MM.1S (cell line): ENCODE data around the gene NCOA3.

Source experiments
- DNase-seq: peaks from one replicate; pipeline ENCODE4 v3.0.0-alpha.2; 2015
- H2AFZ ChIP-seq: fragments of 300-600 bp; sonication (generic); 2 replicates; pipeline ENCODE4 v1.6.0; 2016; ENCODE audit warnings: antibody characterized with exemption, low read length
- H3F3A ChIP-seq: fragments of 300-600 bp; sonication (generic); 2 replicates; pipeline ENCODE4 v1.6.1; 2016; ENCODE audit warnings: mild to moderate bottlenecking, antibody characterized with exemption, low read length, moderate library complexity, mixed read lengths; ENCODE audit not compliant: insufficient read depth
- H3K27ac ChIP-seq: fragments of 300-600 bp; sonication (generic); 2 replicates; pipeline ENCODE4 v1.5.1; 2016; ENCODE audit warnings: mild to moderate bottlenecking, low read length
- H3K27me3 ChIP-seq: fragments of 300-600 bp; sonication (generic); replicated peaks from 2 replicates; pipeline ENCODE4 v1.6.0; 2016; ENCODE audit warnings: low read length; ENCODE audit not compliant: insufficient read depth
- H3K36me3 ChIP-seq: fragments of 300-600 bp; sonication (generic); replicated peaks from 2 replicates; pipeline ENCODE4 v1.6.1; 2016; ENCODE audit warnings: mild to moderate bottlenecking, low read length, mixed read lengths; ENCODE audit not compliant: insufficient read depth
- H3K4me1 ChIP-seq: fragments of 300-600 bp; sonication (generic); 2 replicates; pipeline ENCODE4 v1.6.1; 2016; ENCODE audit warnings: low read length, mixed read lengths
- H3K4me2 ChIP-seq: fragments of 300-600 bp; sonication (generic); 2 replicates; pipeline ENCODE4 v1.6.0; 2016; ENCODE audit warnings: low read depth, low read length
- H3K4me3 ChIP-seq: fragments of 300-600 bp; sonication (generic); 2 replicates; pipeline ENCODE4 v1.5.1; 2016; ENCODE audit warnings: low read length, mixed read lengths
- H3K79me2 ChIP-seq: fragments of 300-600 bp; sonication (generic); 2 replicates; pipeline ENCODE4 v1.6.1; 2016; ENCODE audit warnings: mixed run types, low read length, mixed read lengths
- H3K9ac ChIP-seq: fragments of 300-600 bp; sonication (generic); 2 replicates; pipeline ENCODE4 v1.6.1; 2016; ENCODE audit warnings: low read length, mixed read lengths
- H3K9me2 ChIP-seq: fragments of 300-600 bp; sonication (generic); replicated peaks from 2 replicates; pipeline ENCODE4 v1.6.1; 2016; ENCODE audit warnings: mild to moderate bottlenecking, low read length, mixed read lengths; ENCODE audit not compliant: insufficient read depth
- H3K9me3 ChIP-seq: fragments of 300-600 bp; sonication (generic); replicated peaks from 2 replicates; pipeline ENCODE4 v1.6.1; 2016; ENCODE audit warnings: mild to moderate bottlenecking, low read length, mixed read lengths; ENCODE audit not compliant: insufficient read depth
- H4K20me1 ChIP-seq: fragments of 300-600 bp; sonication (generic); 2 replicates; pipeline ENCODE4 v1.6.1; 2016; ENCODE audit warnings: mild to moderate bottlenecking, low read length, moderate library complexity, mixed read lengths; ENCODE audit not compliant: insufficient read depth
- EZH2 ChIP-seq: fragments of 300-600 bp; sonication (generic); optimal IDR thresholded peaks from 2 replicates; pipeline ENCODE3; 2017; ENCODE audit warnings: low read depth, mild to moderate bottlenecking, antibody characterized with exemption, low read length, mixed read lengths
- EZH2phosphoT487 ChIP-seq: fragments of 300-600 bp; sonication (generic); IDR thresholded peaks from 2 replicates; pipeline ENCODE4 v1.6.1; 2018; ENCODE audit warnings: antibody characterized with exemption, low read length
- TF ChIP-seq, protein P1 (sequence below): fragments of 300-600 bp; sonication (generic); IDR thresholded peaks from 2 replicates; pipeline ENCODE4 v1.5.1; 2016; ENCODE audit warnings: antibody characterized with exemption, low read length, mixed read lengths

Gene NCOA3

DNA sequence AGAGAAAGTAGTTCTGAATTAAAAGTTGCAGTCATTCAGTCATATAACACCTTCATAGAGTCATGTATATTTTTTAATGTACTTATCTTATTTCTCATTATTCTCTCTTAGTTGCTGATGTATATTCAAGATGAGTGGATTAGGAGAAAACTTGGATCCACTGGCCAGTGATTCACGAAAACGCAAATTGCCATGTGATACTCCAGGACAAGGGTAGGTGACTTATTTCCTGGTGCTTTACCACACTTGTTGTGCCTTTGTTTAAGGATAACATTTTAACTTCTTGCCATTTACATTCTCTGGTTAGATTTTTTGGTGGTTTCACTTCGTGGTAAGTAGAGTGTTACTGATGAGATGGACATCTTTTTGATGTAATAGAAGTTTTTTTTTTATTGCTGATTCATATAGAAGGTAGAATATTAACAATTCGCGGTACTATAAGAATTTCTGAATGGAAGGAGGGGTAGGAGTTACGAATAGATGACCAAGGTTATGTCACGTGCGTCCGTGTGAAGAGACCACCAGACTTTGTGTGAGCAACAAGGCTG is 120.5 kb downstream of the NCOA3 start:
- Histone ChIP-seq H3K27ac (no peak overlapping the region), H3K4me1 (no peaks in the 10 kb centered on the region), H3K9ac (no peak overlapping the region), H3K79me2 (peaks cover 64% of the 10 kb centered on the region), H3K36me3 (peaks cover 5% of the 10 kb centered on the region; the same call in 1 of the 2 replicates), H3K4me3 (no peak overlapping the region), H3K27me3 (no peaks in the 10 kb centered on the region), H4K20me1 (0 out of 2 replicates have a peak, but pooled peaks cover 4% of the 10 kb centered on the region), H3K9me2 (no peaks in the 10 kb centered on the region), H3K9me3 (no peaks in the 10 kb centered on the region), H2AFZ (no peak overlapping the region), H3K4me2 (no peak overlapping the region), H3F3A (no peaks in the 10 kb centered on the region; the same call in 1 of the 2 replicates)
- TF ChIP-seq, protein P1, sequence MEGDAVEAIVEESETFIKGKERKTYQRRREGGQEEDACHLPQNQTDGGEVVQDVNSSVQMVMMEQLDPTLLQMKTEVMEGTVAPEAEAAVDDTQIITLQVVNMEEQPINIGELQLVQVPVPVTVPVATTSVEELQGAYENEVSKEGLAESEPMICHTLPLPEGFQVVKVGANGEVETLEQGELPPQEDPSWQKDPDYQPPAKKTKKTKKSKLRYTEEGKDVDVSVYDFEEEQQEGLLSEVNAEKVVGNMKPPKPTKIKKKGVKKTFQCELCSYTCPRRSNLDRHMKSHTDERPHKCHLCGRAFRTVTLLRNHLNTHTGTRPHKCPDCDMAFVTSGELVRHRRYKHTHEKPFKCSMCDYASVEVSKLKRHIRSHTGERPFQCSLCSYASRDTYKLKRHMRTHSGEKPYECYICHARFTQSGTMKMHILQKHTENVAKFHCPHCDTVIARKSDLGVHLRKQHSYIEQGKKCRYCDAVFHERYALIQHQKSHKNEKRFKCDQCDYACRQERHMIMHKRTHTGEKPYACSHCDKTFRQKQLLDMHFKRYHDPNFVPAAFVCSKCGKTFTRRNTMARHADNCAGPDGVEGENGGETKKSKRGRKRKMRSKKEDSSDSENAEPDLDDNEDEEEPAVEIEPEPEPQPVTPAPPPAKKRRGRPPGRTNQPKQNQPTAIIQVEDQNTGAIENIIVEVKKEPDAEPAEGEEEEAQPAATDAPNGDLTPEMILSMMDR, result no peak
- TF ChIP-seq EZH2 (no peak), EZH2phosphoT487 (no peak)
- no peak for DNase-seq

DNA sequence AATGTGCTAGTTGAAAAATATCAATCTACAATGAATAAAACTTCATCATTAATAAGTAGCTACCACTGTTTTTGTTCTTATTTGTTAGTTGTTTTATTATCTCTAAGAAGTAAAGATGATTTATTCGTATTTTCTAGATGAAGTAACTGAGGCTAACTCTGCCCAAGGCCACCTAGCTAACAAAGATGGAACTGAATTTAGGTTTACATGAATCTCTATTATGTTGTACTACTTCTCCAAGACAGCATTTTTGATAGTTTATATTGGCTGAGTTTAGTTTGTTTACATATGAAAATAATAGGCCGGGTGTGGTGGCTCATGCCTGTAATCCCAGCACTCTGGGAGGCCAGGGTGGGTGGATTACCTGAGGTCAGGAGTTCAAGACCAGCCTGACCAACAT is 121.5 kb downstream of the NCOA3 start:
- Histone ChIP-seq H3K4me1 (no peaks in the 10 kb centered on the region), H3K9me3 (no peaks in the 10 kb centered on the region), H3K79me2 (peaks cover 56% of the 10 kb centered on the region), H2AFZ (no peak overlapping the region), H3K9ac (no peak overlapping the region), H3K4me2 (no peak overlapping the region), H3K36me3 (peaks cover 8% of the 10 kb centered on the region; the same call in 1 of the 2 replicates), H3K27ac (no peak overlapping the region), H3K27me3 (no peaks in the 10 kb centered on the region), H3F3A (no peaks in the 10 kb centered on the region), H3K9me2 (no peaks in the 10 kb centered on the region), H3K4me3 (no peak overlapping the region), H4K20me1 (0 out of 2 replicates have a peak, but pooled peaks cover 4% of the 10 kb centered on the region)
- TF ChIP-seq, protein P1, result no peak
- no peak for DNase-seq

DNA sequence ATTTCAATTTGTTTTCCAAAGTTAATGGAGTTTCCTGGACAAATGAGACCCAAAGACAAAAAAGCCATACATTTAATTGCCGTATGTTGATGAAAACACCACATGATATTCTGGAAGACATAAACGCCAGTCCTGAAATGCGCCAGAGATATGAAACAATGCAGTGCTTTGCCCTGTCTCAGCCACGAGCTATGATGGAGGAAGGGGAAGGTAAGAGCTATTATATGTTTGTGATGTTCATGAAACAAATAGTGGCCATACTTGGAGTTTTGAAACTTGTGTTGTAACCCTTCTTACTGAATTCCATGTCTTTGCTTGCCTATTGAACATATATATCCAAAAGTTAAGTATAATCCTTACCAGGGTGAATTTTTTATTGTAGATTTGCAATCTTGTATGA is 125.9 kb downstream of the NCOA3 start:
- TF ChIP-seq, protein P1, result no peak
- TF ChIP-seq EZH2 (no peak), EZH2phosphoT487 (no peak)
- H3K27ac ChIP-seq, result no peak overlapping the region
- no peak overlapping the region for H3K9ac ChIP-seq
- no peak overlapping the region for H3K4me2 ChIP-seq
- H3K9me2 ChIP-seq, result no peaks in the 10 kb centered on the region
- peaks cover 8% of the 10 kb centered on the region for H3F3A ChIP-seq
- peaks cover 22% of the 10 kb centered on the region for H3K4me1 ChIP-seq
- no peaks in the 10 kb centered on the region for H3K9me3 ChIP-seq
- H2AFZ ChIP-seq, result no peak overlapping the region
- no peaks in the 10 kb centered on the region for H4K20me1 ChIP-seq
- H3K36me3 ChIP-seq, result peaks cover 2% of the 10 kb centered on the region; the same call in 1 of the 2 replicates
- H3K4me3 ChIP-seq, result no peak overlapping the region
- H3K27me3 ChIP-seq, result no peaks in the 10 kb centered on the region
- H3K79me2 ChIP-seq, result peaks cover 36% of the 10 kb centered on the region
- no peak for DNase-seq
